ENCODE measurements around the gene RAD51D.

DNA sequence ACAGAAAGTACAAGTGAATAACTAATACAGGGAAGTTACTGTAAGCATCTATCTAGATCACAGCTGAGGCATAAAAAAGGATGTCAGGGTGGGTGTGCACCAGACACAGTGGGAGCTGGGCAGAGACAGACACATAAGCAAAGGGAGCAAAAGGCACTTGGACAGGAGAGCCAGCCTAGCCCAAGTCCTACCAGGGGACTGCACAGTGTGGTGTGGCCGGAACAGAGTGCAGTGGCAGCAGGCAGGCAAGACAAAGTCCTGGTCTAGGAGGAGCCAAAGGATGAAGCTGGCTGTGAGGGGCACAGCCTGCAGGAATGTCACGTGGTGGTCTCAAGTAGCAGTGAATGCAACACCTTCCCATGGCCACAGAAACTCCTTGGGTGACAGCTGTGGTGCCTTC lies 21.9 kb downstream of the RAD51D start:
- TF ChIP-seq CTCF (IDR thresholded peaks at IDR 0.05; ENCODE audit: borderline replicate concordance, extremely low read depth, low read length, poor library complexity, severe bottlenecking) (no peak), EZH2 (IDR thresholded peaks at IDR 0.05; ENCODE audit: borderline replicate concordance, low read depth, low read length, severe bottlenecking) (no peak)

All from DND-41 (cell line).